ENCODE data around the gene MAD1L1.
A peak's percentile ranks its signal among the peaks of the same experiment; 100 is the strongest.

The MAD1L1 gene

DNA sequence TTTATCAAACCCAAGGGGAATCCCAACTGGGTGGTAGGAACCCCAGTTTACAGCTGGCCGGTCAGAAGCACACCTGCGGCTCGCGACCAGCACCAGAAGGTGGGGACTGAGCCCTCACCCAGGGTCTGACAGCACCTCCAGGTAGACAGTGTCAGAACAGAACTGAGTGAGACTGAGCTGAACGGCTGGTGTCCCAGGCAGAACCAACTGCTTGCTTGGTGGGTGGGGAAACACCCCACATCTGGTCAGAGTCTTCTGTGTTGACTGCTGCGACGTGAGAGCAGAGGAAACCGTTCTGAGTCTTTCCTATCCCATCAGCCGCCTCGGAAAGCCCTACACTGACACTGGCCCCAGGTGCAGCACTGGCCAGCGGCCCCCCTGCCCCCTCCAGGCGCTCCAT is 160.7 kb downstream of the MAD1L1 start:
- Histone ChIP-seq H3K4me2 (ENCODE audit: insufficient read depth, low read length) (no peak overlapping the region), H2AFZ (ENCODE audit: low read depth, low read length) (no peak overlapping the region), H3K4me1 (ENCODE audit: insufficient read depth, low read length) (peaks cover 4% of the 10 kb centered on the region), H3K27ac (ENCODE audit: low read length) (0 out of 2 replicates have a peak overlapping the region, but pooled peaks have one; percentile 36), H3K9ac (ENCODE audit: low read depth, low read length) (no peak overlapping the region), H3K4me3 (ENCODE audit: low read depth in 1 of 2, low read length in 2 of 2) (no peak overlapping the region), H3K27me3 (ENCODE audit: insufficient read depth, low read length, poor library complexity) (no peaks in the 10 kb centered on the region), H3K36me3 (ENCODE audit: insufficient read depth, low read length) (peaks cover 40% of the 10 kb centered on the region), H3K9me3 (ENCODE audit: insufficient read depth, low read length, severe bottlenecking) (no peaks in the 10 kb centered on the region), H4K20me1 (ENCODE audit: insufficient read depth, low read length) (peaks cover 3% of the 10 kb centered on the region; the same call in 1 of the 2 replicates), H3K79me2 (ENCODE audit: insufficient read depth, low read length) (no peaks in the 10 kb centered on the region)
- peak; percentile 64 for ATAC-seq (ENCODE audit: insufficient read depth, low read depth)
- TF ChIP-seq, protein P1, sequence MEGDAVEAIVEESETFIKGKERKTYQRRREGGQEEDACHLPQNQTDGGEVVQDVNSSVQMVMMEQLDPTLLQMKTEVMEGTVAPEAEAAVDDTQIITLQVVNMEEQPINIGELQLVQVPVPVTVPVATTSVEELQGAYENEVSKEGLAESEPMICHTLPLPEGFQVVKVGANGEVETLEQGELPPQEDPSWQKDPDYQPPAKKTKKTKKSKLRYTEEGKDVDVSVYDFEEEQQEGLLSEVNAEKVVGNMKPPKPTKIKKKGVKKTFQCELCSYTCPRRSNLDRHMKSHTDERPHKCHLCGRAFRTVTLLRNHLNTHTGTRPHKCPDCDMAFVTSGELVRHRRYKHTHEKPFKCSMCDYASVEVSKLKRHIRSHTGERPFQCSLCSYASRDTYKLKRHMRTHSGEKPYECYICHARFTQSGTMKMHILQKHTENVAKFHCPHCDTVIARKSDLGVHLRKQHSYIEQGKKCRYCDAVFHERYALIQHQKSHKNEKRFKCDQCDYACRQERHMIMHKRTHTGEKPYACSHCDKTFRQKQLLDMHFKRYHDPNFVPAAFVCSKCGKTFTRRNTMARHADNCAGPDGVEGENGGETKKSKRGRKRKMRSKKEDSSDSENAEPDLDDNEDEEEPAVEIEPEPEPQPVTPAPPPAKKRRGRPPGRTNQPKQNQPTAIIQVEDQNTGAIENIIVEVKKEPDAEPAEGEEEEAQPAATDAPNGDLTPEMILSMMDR (IDR thresholded peaks at IDR 0.05; ENCODE audit: borderline replicate concordance, extremely low read depth, low read length, poor library complexity, severe bottlenecking): no peak
- no peak for TF ChIP-seq EZH2 (IDR thresholded peaks at IDR 0.05; ENCODE audit: borderline replicate concordance, low read depth, low read length, severe bottlenecking)
- DNase-seq: peak; percentile 46

DNA sequence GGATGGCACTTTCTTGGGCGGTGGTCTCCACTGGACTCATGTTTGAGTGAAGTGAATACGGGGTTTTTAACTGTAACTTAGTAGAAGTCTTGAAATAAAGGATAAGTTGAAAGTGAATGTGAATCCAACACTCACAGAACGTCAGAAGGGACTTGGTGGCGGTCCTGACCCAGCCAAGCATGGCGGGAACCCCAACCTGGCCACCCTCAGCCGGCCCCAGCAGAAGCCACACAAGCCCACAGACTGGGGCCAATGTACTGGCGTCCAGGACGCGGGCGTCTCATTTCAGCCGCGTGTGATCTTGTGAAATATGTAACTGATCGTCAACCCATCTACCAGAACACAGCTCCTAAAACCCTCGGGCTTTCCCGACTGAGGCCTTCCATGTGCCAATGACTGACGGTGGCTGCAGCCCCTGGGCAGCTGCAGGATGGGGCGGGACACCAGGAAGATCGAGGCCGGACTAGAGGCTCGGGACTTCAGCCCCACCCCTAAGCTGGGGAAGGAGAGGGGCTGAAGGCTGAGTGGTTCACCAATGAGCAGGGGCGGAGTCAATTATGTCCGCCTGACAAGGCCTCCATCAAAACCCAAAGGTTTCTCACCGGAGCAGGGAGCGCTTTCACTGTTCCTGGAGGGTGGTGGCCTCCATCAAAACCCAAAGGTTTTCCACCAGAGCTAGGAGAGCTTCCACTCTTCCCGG is 161.5 kb downstream of the MAD1L1 start:
- no peak overlapping the region for H3K4me3 ChIP-seq (ENCODE audit: low read depth in 1 of 2, low read length in 2 of 2)
- DNase-seq: no peak
- peaks cover 12% of the 10 kb centered on the region for H3K4me1 ChIP-seq (ENCODE audit: insufficient read depth, low read length)
- no peak overlapping the region for H3K27ac ChIP-seq (ENCODE audit: low read length)
- TF ChIP-seq EZH2 (IDR thresholded peaks at IDR 0.05; ENCODE audit: borderline replicate concordance, low read depth, low read length, severe bottlenecking): no peak
- TF ChIP-seq, protein P1 (IDR thresholded peaks at IDR 0.05; ENCODE audit: borderline replicate concordance, extremely low read depth, low read length, poor library complexity, severe bottlenecking): no peak
- no peaks in the 10 kb centered on the region for H3K27me3 ChIP-seq (ENCODE audit: insufficient read depth, low read length, poor library complexity)
- peaks cover 33% of the 10 kb centered on the region for H3K36me3 ChIP-seq (ENCODE audit: insufficient read depth, low read length)
- no peak overlapping the region for H2AFZ ChIP-seq (ENCODE audit: low read depth, low read length)
- H3K79me2 ChIP-seq (ENCODE audit: insufficient read depth, low read length): no peaks in the 10 kb centered on the region
- no peak overlapping the region for H3K4me2 ChIP-seq (ENCODE audit: insufficient read depth, low read length)
- no peak overlapping the region for H3K9ac ChIP-seq (ENCODE audit: low read depth, low read length)
- H3K9me3 ChIP-seq (ENCODE audit: insufficient read depth, low read length, severe bottlenecking): no peaks in the 10 kb centered on the region
- H4K20me1 ChIP-seq (ENCODE audit: insufficient read depth, low read length): no peaks in the 10 kb centered on the region
- ATAC-seq (ENCODE audit: insufficient read depth, low read depth): no peak

DNA sequence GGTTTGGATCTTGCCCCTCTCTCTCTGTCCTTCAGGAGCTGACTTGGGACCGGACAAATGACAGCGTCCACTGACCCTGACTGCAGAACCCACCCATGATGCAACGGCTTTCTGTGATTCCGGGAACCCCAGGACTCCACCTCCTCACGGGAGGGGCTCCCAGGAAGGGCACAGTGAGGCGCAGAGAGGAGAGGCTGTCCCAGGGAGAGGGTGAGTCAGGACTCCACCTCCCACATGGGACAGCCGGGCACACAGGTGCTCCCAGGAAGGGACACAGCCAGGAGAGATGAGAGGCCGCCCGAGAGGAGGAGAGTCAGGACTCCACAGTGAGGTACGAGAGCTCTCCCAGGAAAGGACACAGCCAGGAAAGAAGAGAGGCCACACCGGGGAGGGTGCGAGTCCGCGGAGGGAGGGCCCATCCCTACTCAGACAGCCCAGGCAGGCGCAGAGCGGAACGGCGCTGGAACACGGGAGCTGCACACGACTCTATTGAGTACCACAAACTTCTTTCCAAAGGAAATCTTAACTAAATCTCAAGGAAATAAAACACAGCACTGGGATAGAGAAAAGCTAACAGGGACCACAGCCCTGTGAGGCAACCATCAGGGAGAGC is 162.5 kb downstream of the MAD1L1 start:
- no peak overlapping the region for H3K4me3 ChIP-seq (ENCODE audit: low read depth in 1 of 2, low read length in 2 of 2)
- TF ChIP-seq EZH2 (IDR thresholded peaks at IDR 0.05; ENCODE audit: borderline replicate concordance, low read depth, low read length, severe bottlenecking): no peak
- TF ChIP-seq, protein P1 (IDR thresholded peaks at IDR 0.05; ENCODE audit: borderline replicate concordance, extremely low read depth, low read length, poor library complexity, severe bottlenecking): no peak
- H3K4me2 ChIP-seq (ENCODE audit: insufficient read depth, low read length): no peak overlapping the region
- peak overlapping the region; percentile 14; the same call in 1 of the 2 replicates for H3K27ac ChIP-seq (ENCODE audit: low read length)
- ATAC-seq (ENCODE audit: insufficient read depth, low read depth) (no peak), DNase-seq (no peak)
- H3K4me1 ChIP-seq (ENCODE audit: insufficient read depth, low read length): peaks cover 22% of the 10 kb centered on the region
- no peak overlapping the region for H2AFZ ChIP-seq (ENCODE audit: low read depth, low read length)
- H3K27me3 ChIP-seq (ENCODE audit: insufficient read depth, low read length, poor library complexity): no peaks in the 10 kb centered on the region
- no peak overlapping the region for H3K9ac ChIP-seq (ENCODE audit: low read depth, low read length)
- H3K9me3 ChIP-seq (ENCODE audit: insufficient read depth, low read length, severe bottlenecking): no peaks in the 10 kb centered on the region
- H3K79me2 ChIP-seq (ENCODE audit: insufficient read depth, low read length): peaks cover 4% of the 10 kb centered on the region
- peaks cover 35% of the 10 kb centered on the region for H3K36me3 ChIP-seq (ENCODE audit: insufficient read depth, low read length)
- no peaks in the 10 kb centered on the region for H4K20me1 ChIP-seq (ENCODE audit: insufficient read depth, low read length)

Measured in DND-41 (cell line).